GM23248 (cell line): ENCODE measurements around the gene STIM1.

Experiments used
- EZH2 ChIP-seq: fragments of 200-600 bp; sonication (generic); IDR thresholded peaks from 2 replicates; pipeline ENCODE4 v1.6.1; 2018; ENCODE audit warnings: antibody characterized with exemption, mild to moderate bottlenecking; ENCODE audit not compliant: insufficient read depth, poor library complexity, severe bottlenecking
- EZH2phosphoT487 ChIP-seq: fragments of 200-600 bp; sonication (generic); IDR thresholded peaks from 2 replicates; pipeline ENCODE4 v1.6.1; 2018; ENCODE audit warnings: antibody characterized with exemption, moderate library complexity, mild to moderate bottlenecking, low read depth; ENCODE audit not compliant: insufficient read depth

- TF ChIP-seq EZH2phosphoT487 = no peak
- TF ChIP-seq EZH2 = no peak
Observed at GRCh38 chr11:3901249-3902025, 46.0 kb downstream of the STIM1 start.
